SJSA1 (cell line): ENCODE results near the gene PELI2. TPM values are rescaled to one million over a fixed set of nuclear protein-coding genes. Genes with fewer than 3 reads are reported as not detected.

Experiments used
- DNase-seq, 2 experiments: peaks; one replicate each; pipeline ENCODE4 v3.0.0-alpha.2; 2015 to 2020; ENCODE audit warnings: low spot score in 2 of 2, low read depth in 1 of 2
- H3K27ac ChIP-seq: fragments of 250-450 bp; sonication (Bioruptor Pico); 2 replicates; pipeline ENCODE4 v1.5.1; 2020; ENCODE audit warnings: mild to moderate bottlenecking, moderate library complexity
- H3K27me3 ChIP-seq: fragments of 250-450 bp; sonication (Bioruptor Pico); replicated peaks from 2 replicates; pipeline ENCODE4 v1.5.1; 2020; ENCODE audit warnings: mild to moderate bottlenecking, moderate library complexity
- H3K36me3 ChIP-seq: fragments of 250-450 bp; sonication (Bioruptor Pico); 2 replicates; pipeline ENCODE4 v1.5.1; 2020; ENCODE audit warnings: mild to moderate bottlenecking
- H3K4me1 ChIP-seq: fragments of 250-450 bp; sonication (Bioruptor Pico); replicated peaks from 2 replicates; pipeline ENCODE4 v1.6.1; 2021; ENCODE audit warnings: mild to moderate bottlenecking
- H3K4me3 ChIP-seq: fragments of 250-450 bp; sonication (Bioruptor Pico); 2 replicates; pipeline ENCODE4 v1.5.1; 2020; ENCODE audit warnings: mild to moderate bottlenecking
- H3K9me3 ChIP-seq: fragments of 250-450 bp; sonication (Bioruptor Pico); replicated peaks from 2 replicates; pipeline ENCODE4 v1.5.1; 2020; ENCODE audit warnings: mild to moderate bottlenecking
- total RNA-seq: library from RNA; depleted of rRNA; stranded (reverse); fragments of >200 nt; shearing (Covaris generic); gene quantifications from 2 replicates; pipeline ENCODE4 v1.2.3, GENCODE V29; 2014

The PELI2 gene
- total RNA-seq, 1 experiment from 2014 or later = 9.6 TPM

DNA sequence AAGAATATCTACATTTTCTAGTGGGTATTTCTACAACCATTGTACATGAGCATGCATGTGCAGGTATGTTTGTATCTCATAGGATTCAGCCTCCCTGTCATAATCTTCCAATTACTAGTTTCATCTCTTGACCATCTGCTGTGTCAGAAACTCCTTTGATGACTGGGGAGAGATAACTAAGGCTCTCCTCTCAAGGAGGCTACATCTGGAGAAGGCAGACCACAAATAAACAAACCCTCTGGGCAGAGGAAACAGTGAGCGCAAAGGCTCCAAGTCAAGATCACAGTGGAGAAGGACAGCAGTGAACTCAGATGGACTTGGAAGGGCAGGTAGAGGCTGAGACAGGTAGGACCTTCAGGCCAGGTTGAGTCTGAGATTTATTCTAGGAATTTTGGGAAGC lies 166.4 kb downstream of the PELI2 start:
- no peak for DNase-seq
- Histone ChIP-seq H3K27ac (no peak overlapping the region), H3K9me3 (no peaks in the 10 kb centered on the region), H3K4me3 (no peak overlapping the region), H3K4me1 (peaks cover 12% of the 10 kb centered on the region), H3K27me3 (no peaks in the 10 kb centered on the region), H3K36me3 (peaks cover 6% of the 10 kb centered on the region; the same call in 1 of the 2 replicates)

DNA sequence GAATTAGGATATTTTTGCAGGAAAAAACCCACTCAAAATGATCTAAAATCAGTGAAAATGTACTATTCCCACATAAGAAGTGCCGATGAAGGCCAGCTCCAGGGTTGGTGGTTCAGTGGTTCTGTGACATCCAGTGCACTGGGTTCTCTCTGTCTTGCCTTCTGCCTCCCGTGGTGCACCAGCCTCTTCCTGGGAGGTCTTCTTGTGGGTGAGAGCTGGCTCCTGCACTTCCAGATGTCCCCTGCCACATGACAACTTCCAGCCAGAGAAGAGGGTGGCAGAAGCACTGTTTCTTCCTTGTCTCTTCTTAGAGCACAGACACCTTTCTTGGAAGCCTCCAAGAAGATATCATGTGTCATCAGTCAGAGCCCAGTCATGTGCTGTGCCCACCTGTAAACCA lies 170.9 kb downstream of the PELI2 start:
- DNase-seq = no peak
- Histone ChIP-seq H3K4me3 (no peak overlapping the region), H3K4me1 (peaks cover 17% of the 10 kb centered on the region), H3K9me3 (no peaks in the 10 kb centered on the region), H3K36me3 (peaks cover 6% of the 10 kb centered on the region), H3K27ac (no peak overlapping the region), H3K27me3 (no peaks in the 10 kb centered on the region)

DNA sequence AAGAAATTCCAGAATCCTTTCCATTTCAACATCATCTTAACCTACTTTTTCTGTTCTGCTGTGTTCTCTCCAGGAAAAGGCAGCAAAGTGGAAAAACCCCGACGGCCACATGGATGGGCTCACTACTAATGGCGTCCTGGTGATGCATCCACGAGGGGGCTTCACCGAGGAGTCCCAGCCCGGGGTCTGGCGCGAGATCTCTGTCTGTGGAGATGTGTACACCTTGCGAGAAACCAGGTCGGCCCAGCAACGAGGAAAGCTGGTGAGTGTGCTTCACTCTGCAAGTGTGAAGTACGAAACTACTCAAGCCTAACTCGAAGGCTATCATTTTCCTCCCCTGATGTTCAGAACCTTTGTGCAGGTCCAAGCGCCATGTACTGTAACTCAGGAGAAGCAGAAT lies 172.0 kb downstream of the PELI2 start:
- H3K36me3 ChIP-seq = peaks cover 6% of the 10 kb centered on the region
- no peak overlapping the region for H3K4me3 ChIP-seq
- H3K27me3 ChIP-seq = no peaks in the 10 kb centered on the region
- H3K9me3 ChIP-seq = no peaks in the 10 kb centered on the region
- no peak for DNase-seq
- no peak overlapping the region for H3K27ac ChIP-seq
- peaks cover 11% of the 10 kb centered on the region; the same call in 1 of the 2 replicates for H3K4me1 ChIP-seq

DNA sequence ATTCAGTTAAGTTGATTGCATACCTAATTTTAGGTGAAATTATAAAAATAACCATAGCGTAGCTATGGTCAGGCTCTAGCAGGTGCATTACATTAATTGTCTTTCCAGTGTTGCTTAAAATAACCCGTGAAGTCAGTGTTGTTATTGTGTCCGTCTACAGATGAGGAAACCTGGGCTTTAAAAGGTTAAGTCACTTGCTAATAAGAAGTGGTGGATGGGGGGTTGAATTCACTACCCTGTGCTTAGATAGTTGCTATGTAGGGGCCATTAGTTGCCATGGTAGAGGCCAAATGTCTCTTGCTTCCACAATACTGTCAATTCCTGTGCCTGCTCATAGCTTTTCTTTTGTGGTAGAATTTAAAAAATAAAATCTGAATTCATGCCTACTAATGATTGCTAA lies 174.8 kb downstream of the PELI2 start:
- H3K9me3 ChIP-seq = no peaks in the 10 kb centered on the region
- H3K27ac ChIP-seq = no peak overlapping the region
- no peaks in the 10 kb centered on the region for H3K27me3 ChIP-seq
- peaks cover 11% of the 10 kb centered on the region; the same call in 1 of the 2 replicates for H3K4me1 ChIP-seq
- peaks cover 6% of the 10 kb centered on the region for H3K36me3 ChIP-seq
- DNase-seq = no peak
- H3K4me3 ChIP-seq = no peak overlapping the region

DNA sequence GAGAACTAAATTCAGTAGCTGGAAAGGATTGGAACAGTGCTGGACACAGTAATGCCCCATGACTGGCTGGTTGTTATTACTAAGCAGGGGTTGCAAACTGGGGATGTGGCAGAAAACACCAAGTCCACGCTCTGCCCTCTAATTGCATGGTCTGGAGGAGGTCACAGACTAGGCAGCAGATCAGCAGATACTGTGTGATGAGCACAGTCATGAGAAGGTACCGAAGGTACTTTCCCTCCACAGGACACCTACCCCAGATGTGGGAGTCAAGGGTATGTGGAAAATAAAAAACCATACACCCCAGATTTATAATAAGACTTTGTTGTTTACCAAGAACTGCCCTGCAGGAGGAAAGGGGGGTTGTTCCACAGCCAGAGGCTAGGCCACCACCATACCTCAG lies 175.3 kb downstream of the PELI2 start:
- no peak for DNase-seq
- Histone ChIP-seq H3K4me3 (no peak overlapping the region), H3K9me3 (no peaks in the 10 kb centered on the region), H3K4me1 (peaks cover 11% of the 10 kb centered on the region; the same call in 1 of the 2 replicates), H3K36me3 (peaks cover 6% of the 10 kb centered on the region), H3K27me3 (no peaks in the 10 kb centered on the region), H3K27ac (no peak overlapping the region)

DNA sequence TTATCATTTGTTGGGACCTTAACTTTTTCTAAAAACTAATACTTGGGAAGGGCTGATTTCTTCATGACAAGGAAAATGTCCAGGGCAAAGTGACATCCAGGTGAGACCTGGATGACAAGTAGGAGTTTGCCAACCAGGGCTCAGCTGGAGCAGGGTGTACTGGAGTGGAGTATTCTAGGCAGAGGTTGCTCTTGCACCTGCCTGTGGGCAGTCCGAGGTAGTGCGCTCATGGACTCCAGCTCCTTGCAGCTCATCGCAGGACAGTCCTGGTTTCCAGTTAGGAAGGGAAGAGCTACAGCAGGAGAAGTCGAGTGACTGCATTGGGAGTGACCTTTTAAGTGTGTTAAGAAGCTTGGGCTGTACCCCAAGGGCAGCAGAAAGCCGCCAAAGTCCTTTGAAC lies 175.9 kb downstream of the PELI2 start:
- H3K4me3 ChIP-seq = no peak overlapping the region
- peaks cover 1% of the 10 kb centered on the region; the same call in 1 of the 2 replicates for H3K36me3 ChIP-seq
- H3K4me1 ChIP-seq = peaks cover 7% of the 10 kb centered on the region; the same call in 1 of the 2 replicates
- no peaks in the 10 kb centered on the region for H3K27me3 ChIP-seq
- no peak for DNase-seq
- no peak overlapping the region for H3K27ac ChIP-seq
- no peaks in the 10 kb centered on the region for H3K9me3 ChIP-seq

DNA sequence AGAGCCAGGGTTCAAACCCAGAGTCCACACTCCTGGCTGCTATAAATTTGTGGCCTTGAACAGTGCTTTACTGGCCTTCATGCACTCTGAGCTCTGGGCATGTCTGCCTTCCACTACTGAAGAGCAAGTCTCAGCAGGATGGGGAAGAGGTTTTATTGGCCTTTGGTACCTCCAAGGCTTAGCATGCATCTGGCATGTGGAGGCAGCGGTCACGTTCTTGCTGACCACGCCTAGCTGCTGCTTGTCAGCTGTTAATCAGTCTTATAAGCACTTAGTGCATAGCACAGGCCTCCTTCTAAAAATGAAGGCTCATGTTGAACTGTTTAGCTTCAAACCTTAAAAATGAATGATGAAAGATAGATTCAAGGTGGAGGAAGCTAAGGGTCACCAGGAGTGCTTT lies 177.5 kb downstream of the PELI2 start:
- no peaks in the 10 kb centered on the region for H3K9me3 ChIP-seq

DNA sequence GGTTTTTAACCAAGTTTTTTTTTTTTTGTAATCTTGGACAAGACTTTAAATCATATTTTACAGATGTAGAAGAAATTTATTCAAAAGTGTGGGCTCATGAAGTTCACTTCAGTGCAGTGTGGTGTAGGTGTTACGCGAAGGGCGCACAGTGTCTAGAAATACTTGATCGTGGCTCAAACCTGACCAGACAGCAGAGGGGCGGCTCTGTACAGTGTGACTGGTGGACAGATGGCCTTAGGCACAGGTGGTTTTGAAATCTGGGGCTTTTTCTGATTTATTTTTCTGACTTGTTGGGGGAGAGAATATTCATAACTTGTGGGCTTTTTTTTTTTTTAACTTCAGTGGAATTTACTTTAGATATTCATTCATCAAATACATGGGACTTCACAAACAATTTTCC lies 179.2 kb downstream of the PELI2 start:
- no peak overlapping the region for H3K27ac ChIP-seq

More for the DNA sequence above, 177.5 kb downstream of the PELI2 start:
- H3K27me3 ChIP-seq = no peaks in the 10 kb centered on the region
- DNase-seq = no peak
- no peak overlapping the region for H3K27ac ChIP-seq
- H3K4me3 ChIP-seq = no peak overlapping the region
- H3K36me3 ChIP-seq = no peaks in the 10 kb centered on the region; the same call in 1 of the 2 replicates
- peaks cover 20% of the 10 kb centered on the region for H3K4me1 ChIP-seq

DNA sequence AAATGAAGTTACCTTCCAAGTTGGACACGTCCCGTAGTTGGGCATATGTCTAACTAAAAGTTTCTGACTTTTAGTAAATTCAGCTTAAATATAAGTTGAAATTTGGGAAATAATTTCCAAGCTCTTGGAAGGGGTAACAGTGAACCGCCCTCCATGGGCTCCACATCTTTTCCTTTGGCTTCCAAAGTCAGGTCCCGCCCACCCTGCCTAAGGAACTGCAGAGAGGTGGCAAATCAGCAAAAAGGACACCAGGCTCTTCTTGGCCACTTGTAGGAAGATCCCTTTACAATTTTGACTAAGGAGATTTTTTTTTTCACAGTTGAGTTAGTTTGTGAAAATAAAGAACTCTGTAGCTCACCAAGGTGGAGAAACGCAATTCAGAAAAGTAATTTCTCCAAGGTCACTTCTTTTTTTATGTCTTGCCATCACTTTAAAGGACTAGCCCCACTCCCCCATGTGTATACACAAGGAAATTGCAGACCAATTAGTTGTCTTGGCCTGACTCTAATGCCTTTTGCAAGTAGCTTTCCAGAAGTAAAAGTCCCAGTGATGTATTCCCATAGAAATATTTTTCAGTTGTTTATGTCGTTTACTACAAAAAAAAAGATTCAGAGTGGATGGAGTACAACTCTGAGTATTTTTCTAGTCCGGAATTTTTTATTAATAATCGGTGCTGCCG lies 181.2 kb downstream of the PELI2 start:
- Histone ChIP-seq H3K27ac (no peak overlapping the region), H3K36me3 (no peaks in the 10 kb centered on the region), H3K9me3 (no peaks in the 10 kb centered on the region), H3K4me3 (no peak overlapping the region), H3K27me3 (no peaks in the 10 kb centered on the region), H3K4me1 (peaks cover 19% of the 10 kb centered on the region)
- no peak for DNase-seq

More for the DNA sequence above, 179.2 kb downstream of the PELI2 start:
- Histone ChIP-seq H3K9me3 (no peaks in the 10 kb centered on the region), H3K36me3 (no peaks in the 10 kb centered on the region), H3K4me1 (peaks cover 17% of the 10 kb centered on the region), H3K4me3 (no peak overlapping the region), H3K27me3 (no peaks in the 10 kb centered on the region)
- DNase-seq = no peak

DNA sequence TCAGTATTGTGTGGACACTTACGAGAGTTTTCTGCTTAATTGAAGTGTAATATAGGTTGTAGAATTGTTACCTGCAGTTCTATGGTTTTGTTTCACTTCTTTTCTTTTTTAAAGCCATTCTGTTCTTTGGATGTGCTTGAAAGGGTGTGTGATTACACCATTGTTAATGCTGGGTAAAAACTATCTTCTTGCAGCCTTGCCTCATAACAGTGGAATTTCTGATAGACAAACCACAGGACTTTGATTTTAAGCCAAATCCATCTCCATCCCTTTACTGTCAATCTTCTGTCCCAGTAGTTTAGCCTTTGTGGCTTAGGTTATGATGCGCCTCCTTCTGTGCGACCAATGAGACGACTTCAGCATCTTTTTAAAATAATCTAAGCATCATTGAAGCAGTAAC lies 182.3 kb downstream of the PELI2 start:
- peaks cover 22% of the 10 kb centered on the region for H3K4me1 ChIP-seq
- no peaks in the 10 kb centered on the region for H3K9me3 ChIP-seq
- peak overlapping the region; percentile 42 for H3K27ac ChIP-seq
- no peaks in the 10 kb centered on the region for H3K27me3 ChIP-seq
- peak in 1 of 2 experiments; percentile 57 for DNase-seq
- no peak overlapping the region for H3K4me3 ChIP-seq
- H3K36me3 ChIP-seq = no peaks in the 10 kb centered on the region

DNA sequence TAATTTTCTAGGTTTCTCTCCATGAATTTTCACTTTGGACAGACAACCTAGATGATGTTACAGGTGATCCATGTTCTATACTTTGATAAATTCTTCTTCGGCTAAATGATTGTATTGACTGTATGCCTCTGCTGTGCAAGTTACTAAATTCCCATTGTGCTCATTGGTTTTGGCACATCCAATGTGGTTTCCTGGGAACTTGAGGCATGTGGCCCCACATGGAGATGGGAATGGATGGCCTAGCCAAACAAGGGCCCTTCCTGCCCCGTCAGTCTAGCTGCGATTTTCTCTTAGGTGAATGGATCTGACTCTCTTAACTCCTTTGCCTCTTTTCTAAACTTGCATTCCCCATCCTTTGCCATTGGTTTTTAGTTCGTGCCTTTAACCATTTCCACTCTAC lies 186.2 kb downstream of the PELI2 start:
- no peaks in the 10 kb centered on the region for H3K36me3 ChIP-seq
- no peak overlapping the region for H3K27ac ChIP-seq
- H3K4me1 ChIP-seq = peaks cover 20% of the 10 kb centered on the region
- no peaks in the 10 kb centered on the region for H3K27me3 ChIP-seq
- H3K9me3 ChIP-seq = no peaks in the 10 kb centered on the region
- DNase-seq = no peak
- no peak overlapping the region for H3K4me3 ChIP-seq

DNA sequence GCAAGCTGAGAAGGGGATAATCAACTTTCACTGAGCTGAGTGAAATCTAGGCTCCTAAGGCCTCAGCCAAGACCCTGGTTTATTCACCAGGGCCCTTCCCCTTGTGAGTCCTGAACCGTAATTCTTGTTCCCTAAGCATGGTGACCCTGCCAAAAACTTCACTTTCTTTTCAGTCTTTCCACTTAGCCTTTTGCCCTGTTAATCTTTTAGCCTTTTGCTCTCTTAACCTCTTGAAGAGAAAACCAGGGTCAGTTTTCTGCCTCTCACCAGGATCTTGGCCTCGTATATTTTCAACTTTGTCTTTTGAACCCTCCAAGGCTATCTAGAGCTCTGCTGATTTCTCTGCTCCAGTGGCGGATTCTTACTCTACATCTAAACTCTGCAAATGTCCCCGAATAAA lies 191.0 kb downstream of the PELI2 start:
- Histone ChIP-seq H3K4me1 (peaks cover 36% of the 10 kb centered on the region), H3K36me3 (no peaks in the 10 kb centered on the region), H3K27me3 (no peaks in the 10 kb centered on the region), H3K4me3 (no peak overlapping the region), H3K27ac (no peak overlapping the region), H3K9me3 (no peaks in the 10 kb centered on the region)
- no peak for DNase-seq

DNA sequence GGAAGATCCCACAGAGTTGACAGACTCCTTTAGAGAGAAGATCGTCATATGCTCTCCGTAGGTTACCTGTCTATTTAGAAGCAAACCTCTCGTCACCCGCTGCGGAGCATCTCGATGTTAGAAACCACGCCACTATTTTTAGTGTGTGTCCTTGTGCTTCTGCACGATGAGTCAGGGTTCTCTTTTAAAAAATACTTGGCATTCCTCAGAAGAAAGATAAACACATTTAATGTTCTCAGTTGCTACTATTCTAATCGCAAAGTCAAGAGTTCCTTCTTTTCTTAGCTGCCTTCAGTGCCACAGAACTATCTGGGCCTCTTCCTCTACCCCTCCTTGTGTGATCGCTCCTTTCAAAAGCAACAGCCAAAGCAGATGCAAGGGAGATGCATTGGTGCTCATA lies 192.4 kb downstream of the PELI2 start:
- peak overlapping the region; percentile 65 for H3K27ac ChIP-seq
- peaks cover 31% of the 10 kb centered on the region for H3K4me1 ChIP-seq
- no peaks in the 10 kb centered on the region for H3K9me3 ChIP-seq
- no peaks in the 10 kb centered on the region for H3K27me3 ChIP-seq
- H3K4me3 ChIP-seq = peak overlapping the region; percentile 17
- H3K36me3 ChIP-seq = no peaks in the 10 kb centered on the region
- peak; percentile 57 to 72 for DNase-seq

DNA sequence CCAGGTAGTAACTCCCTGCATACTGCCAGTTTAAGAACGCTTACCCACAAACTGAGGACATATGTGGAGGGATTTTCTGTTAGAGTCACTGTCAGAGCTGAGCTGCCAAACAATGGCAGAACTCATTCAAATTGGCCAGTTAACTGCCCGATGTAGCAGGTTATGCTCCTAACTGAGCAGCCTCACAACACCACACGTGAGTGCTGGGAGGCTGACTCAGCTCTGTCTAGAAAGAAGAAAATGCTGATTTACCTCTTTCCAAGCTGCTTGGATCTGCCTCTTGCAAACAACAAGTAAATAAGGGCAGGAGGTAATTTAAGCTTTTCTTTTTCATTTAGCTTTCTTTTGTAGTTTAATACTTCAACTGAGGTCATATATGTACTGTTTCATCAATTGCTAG lies 195.6 kb downstream of the PELI2 start:
- Histone ChIP-seq H3K4me3 (no peak overlapping the region), H3K36me3 (no peaks in the 10 kb centered on the region), H3K4me1 (peaks cover 31% of the 10 kb centered on the region), H3K9me3 (no peaks in the 10 kb centered on the region), H3K27me3 (no peaks in the 10 kb centered on the region), H3K27ac (no peak overlapping the region)
- DNase-seq = no peak
